ENCODE results near the gene CPLX3. TPM values are rescaled to one million over a fixed set of nuclear protein-coding genes. Genes with fewer than 3 reads are reported as not detected.
A peak's percentile ranks its signal among the peaks of the same experiment; 100 is the strongest.

The CPLX3 gene
- total and polyA plus RNA-seq, 5 donors from 2014 or later: 0.35 TPM; not detected in 4

DNA sequence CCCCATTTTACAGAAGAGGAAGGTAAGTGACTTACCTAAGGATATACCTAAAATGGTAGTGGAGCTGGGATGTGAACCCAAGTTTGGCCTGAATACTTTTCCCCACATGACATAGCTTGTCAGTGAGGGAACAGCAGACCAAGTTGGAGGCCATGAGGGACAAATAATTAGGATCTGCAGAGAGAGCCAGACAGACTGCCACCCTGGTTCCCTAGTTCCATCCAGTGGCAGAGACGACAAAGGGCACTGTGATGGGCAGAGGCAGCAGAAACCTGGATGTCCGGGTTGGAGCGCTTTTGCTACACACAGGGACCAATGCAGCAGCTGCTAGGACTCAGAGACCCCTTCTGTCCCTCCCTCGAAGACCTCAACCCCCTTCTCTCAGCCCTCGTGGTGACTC, 1.2 kb downstream of the CPLX3 start:
- no peak overlapping the region for H3K4me3 Mint-ChIP-seq

DNA sequence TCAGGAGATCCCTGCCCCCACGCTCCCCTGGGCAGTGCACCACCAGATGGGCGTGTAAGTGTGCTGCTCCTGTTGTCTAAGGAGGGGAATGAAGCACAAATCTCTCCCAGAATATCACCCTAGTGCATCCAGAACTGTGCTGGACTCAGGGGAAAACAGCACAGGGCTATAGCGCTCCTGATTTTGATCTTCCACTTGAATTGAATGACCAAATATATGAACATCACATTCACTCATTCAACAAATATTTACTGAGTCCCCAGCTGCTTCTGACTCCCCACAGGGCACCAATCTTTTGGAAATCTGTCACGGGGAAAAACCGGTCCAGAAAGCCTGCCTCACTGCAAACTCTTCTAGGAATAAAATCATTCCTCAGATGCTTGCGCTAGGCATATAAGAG, 2.4 kb downstream of the CPLX3 start:
- no peak overlapping the region for H3K27ac ChIP-seq (ENCODE audit: insufficient read depth, low read length, poor library complexity, severe bottlenecking)
- Mint-ChIP-seq H3K4me1 (peaks cover 0 to 9% (median 3%) of the 10 kb centered on the region in 4 donors), H3K27ac (no peak overlapping the region), H3K36me3 (no peaks in the 10 kb centered on the region), H3K27me3 (peaks cover 16% of the 10 kb centered on the region), H3K4me3 (no peak overlapping the region), H3K9me3 (peaks cover 0 to 2% (median 0%) of the 10 kb centered on the region in 7 donors)
- no peak for DNase-seq
- H3K9me3 ChIP-seq (ENCODE audit: control insufficient read depth in 2 of 2, low read length in 2 of 2): no peaks in the 10 kb centered on the region
- H3K4me1 ChIP-seq (ENCODE audit: control insufficient read depth, insufficient read depth, low read length, poor library complexity, severe bottlenecking): no peaks in the 10 kb centered on the region
- H3K27me3 ChIP-seq (ENCODE audit: control insufficient read depth, insufficient read depth, low read length): peaks cover 3% of the 10 kb centered on the region
- no peak for ATAC-seq (ENCODE audit: low read depth in 2 of 2)
- H3K36me3 ChIP-seq (ENCODE audit: control insufficient read depth, insufficient read depth, low read length): no peaks in the 10 kb centered on the region
- no peak overlapping the region for H3K4me3 ChIP-seq (ENCODE audit: low read depth, low read length)

More for the DNA sequence above, 1.2 kb downstream of the CPLX3 start:
- ATAC-seq (ENCODE audit: low read depth in 2 of 2) (no peak), DNase-seq (no peak)
- Histone ChIP-seq H3K27ac (ENCODE audit: insufficient read depth, low read length, poor library complexity, severe bottlenecking) (no peak overlapping the region), H3K4me3 (ENCODE audit: low read depth, low read length) (no peak overlapping the region), H3K4me1 (ENCODE audit: control insufficient read depth, insufficient read depth, low read length, poor library complexity, severe bottlenecking) (no peaks in the 10 kb centered on the region), H3K36me3 (ENCODE audit: control insufficient read depth, insufficient read depth, low read length) (no peaks in the 10 kb centered on the region), H3K27me3 (ENCODE audit: control insufficient read depth, insufficient read depth, low read length) (peaks cover 3% of the 10 kb centered on the region), H3K9me3 (ENCODE audit: control insufficient read depth in 2 of 2, low read length in 2 of 2) (no peaks in the 10 kb centered on the region)
- H3K27ac Mint-ChIP-seq: no peak overlapping the region
- peaks cover 0 to 9% (median 0%) of the 10 kb centered on the region in 4 donors for H3K4me1 Mint-ChIP-seq
- H3K27me3 Mint-ChIP-seq: peaks cover 16% of the 10 kb centered on the region
- H3K9me3 Mint-ChIP-seq: peaks cover 0 to 2% (median 0%) of the 10 kb centered on the region in 7 donors
- no peaks in the 10 kb centered on the region for H3K36me3 Mint-ChIP-seq

DNA sequence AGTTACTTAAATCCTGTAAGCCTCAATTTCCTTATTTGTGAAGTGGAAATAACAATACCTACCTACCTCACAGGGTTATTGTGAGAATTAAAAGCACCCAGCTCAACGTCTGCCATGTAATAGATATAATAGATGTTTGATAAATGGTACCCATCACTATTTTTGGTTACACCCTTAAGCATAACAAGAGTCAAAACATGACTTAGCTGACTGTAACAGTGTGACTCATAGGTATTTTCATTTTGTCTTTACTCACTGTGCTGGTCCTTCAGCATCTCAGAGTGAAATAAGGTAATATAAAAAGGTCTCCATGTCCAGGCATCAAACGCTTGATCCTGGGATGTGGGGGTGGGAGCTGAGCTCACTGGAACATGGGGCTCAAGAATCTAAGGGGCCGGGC, 3.1 kb downstream of the CPLX3 start:
- Histone ChIP-seq H3K27me3 (ENCODE audit: control insufficient read depth, insufficient read depth, low read length) (peaks cover 3% of the 10 kb centered on the region), H3K36me3 (ENCODE audit: control insufficient read depth, insufficient read depth, low read length) (no peaks in the 10 kb centered on the region), H3K4me1 (ENCODE audit: control insufficient read depth, insufficient read depth, low read length, poor library complexity, severe bottlenecking) (no peaks in the 10 kb centered on the region), H3K9me3 (ENCODE audit: control insufficient read depth in 2 of 2, low read length in 2 of 2) (no peaks in the 10 kb centered on the region), H3K27ac (ENCODE audit: insufficient read depth, low read length, poor library complexity, severe bottlenecking) (no peak overlapping the region), H3K4me3 (ENCODE audit: low read depth, low read length) (no peak overlapping the region)
- Mint-ChIP-seq H3K36me3 (no peaks in the 10 kb centered on the region), H3K27me3 (peaks cover 14% of the 10 kb centered on the region), H3K4me3 (no peak overlapping the region), H3K9me3 (peaks cover 0 to 2% (median 0%) of the 10 kb centered on the region in 7 donors), H3K4me1 (peaks cover 0 to 9% (median 3%) of the 10 kb centered on the region in 4 donors), H3K27ac (no peak overlapping the region)
- DNase-seq: peak in 1 of 3 donors; percentile 43
- ATAC-seq (ENCODE audit: low read depth in 2 of 2): peak in 1 of 2 donors; percentile 44

DNA sequence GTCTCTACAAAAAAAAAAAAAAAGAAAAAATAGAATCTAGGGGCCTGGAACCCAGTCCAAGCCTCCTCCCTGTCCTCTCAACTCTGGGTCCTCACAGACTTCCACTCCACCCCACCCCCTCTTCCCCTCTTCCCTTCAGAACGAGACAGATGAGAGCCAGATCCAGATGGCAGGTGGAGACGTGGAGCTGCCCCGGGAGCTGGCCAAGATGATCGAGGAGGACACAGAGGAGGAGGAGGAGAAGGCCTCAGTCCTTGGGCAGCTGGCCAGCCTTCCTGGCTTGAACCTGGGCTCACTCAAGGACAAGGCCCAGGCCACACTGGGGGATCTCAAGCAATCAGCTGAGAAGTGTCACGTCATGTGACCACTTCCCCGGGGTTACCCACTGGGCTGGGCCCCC, 3.6 kb downstream of the CPLX3 start:
- no peaks in the 10 kb centered on the region for H3K36me3 Mint-ChIP-seq
- Histone ChIP-seq H3K27ac (ENCODE audit: insufficient read depth, low read length, poor library complexity, severe bottlenecking) (no peak overlapping the region), H3K9me3 (ENCODE audit: control insufficient read depth in 2 of 2, low read length in 2 of 2) (no peaks in the 10 kb centered on the region), H3K36me3 (ENCODE audit: control insufficient read depth, insufficient read depth, low read length) (no peaks in the 10 kb centered on the region), H3K4me3 (ENCODE audit: low read depth, low read length) (no peak overlapping the region), H3K4me1 (ENCODE audit: control insufficient read depth, insufficient read depth, low read length, poor library complexity, severe bottlenecking) (no peaks in the 10 kb centered on the region), H3K27me3 (ENCODE audit: control insufficient read depth, insufficient read depth, low read length) (peaks cover 3% of the 10 kb centered on the region)
- peaks cover 0 to 2% (median 0%) of the 10 kb centered on the region in 7 donors for H3K9me3 Mint-ChIP-seq
- ATAC-seq (ENCODE audit: low read depth in 2 of 2) (no peak), DNase-seq (no peak)
- H3K27me3 Mint-ChIP-seq: peaks cover 9% of the 10 kb centered on the region
- peaks cover 0 to 5% (median 3%) of the 10 kb centered on the region in 4 donors for H3K4me1 Mint-ChIP-seq
- H3K27ac Mint-ChIP-seq: no peak overlapping the region
- H3K4me3 Mint-ChIP-seq: no peak overlapping the region

DNA sequence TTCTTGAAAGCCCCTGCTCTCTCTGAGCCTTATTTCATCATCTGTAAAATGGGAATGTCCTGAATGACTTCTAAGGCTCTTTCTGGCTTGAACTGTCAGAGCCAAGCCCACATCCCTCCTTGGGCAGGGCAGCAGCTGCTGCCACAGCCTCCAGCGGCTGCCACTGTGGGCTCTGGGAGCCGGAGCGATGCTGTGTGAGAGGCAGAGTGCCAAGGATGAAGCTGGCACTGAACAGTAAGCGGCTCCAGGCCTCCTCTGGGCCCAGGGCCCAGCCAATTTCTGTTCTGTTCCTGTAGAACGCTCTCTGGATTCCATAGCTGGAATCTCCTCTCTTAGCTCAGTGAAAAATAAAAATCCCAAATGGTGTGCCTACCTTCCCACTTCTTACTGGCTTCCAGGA, 4.4 kb downstream of the CPLX3 start:
- H3K4me1 Mint-ChIP-seq: peaks cover 0 to 5% (median 3%) of the 10 kb centered on the region in 4 donors
- H3K27ac Mint-ChIP-seq: no peak overlapping the region
- no peak overlapping the region for H3K4me3 Mint-ChIP-seq
- H3K27me3 Mint-ChIP-seq: peaks cover 8% of the 10 kb centered on the region
- Histone ChIP-seq H3K27me3 (ENCODE audit: control insufficient read depth, insufficient read depth, low read length) (peaks cover 3% of the 10 kb centered on the region), H3K9me3 (ENCODE audit: control insufficient read depth in 2 of 2, low read length in 2 of 2) (no peaks in the 10 kb centered on the region), H3K36me3 (ENCODE audit: control insufficient read depth, insufficient read depth, low read length) (no peaks in the 10 kb centered on the region), H3K27ac (ENCODE audit: insufficient read depth, low read length, poor library complexity, severe bottlenecking) (no peak overlapping the region), H3K4me1 (ENCODE audit: control insufficient read depth, insufficient read depth, low read length, poor library complexity, severe bottlenecking) (no peaks in the 10 kb centered on the region), H3K4me3 (ENCODE audit: low read depth, low read length) (no peak overlapping the region)
- H3K36me3 Mint-ChIP-seq: no peaks in the 10 kb centered on the region
- no peak for ATAC-seq (ENCODE audit: low read depth in 2 of 2)
- DNase-seq: no peak
- H3K9me3 Mint-ChIP-seq: peaks cover 0 to 2% (median 0%) of the 10 kb centered on the region in 7 donors

DNA sequence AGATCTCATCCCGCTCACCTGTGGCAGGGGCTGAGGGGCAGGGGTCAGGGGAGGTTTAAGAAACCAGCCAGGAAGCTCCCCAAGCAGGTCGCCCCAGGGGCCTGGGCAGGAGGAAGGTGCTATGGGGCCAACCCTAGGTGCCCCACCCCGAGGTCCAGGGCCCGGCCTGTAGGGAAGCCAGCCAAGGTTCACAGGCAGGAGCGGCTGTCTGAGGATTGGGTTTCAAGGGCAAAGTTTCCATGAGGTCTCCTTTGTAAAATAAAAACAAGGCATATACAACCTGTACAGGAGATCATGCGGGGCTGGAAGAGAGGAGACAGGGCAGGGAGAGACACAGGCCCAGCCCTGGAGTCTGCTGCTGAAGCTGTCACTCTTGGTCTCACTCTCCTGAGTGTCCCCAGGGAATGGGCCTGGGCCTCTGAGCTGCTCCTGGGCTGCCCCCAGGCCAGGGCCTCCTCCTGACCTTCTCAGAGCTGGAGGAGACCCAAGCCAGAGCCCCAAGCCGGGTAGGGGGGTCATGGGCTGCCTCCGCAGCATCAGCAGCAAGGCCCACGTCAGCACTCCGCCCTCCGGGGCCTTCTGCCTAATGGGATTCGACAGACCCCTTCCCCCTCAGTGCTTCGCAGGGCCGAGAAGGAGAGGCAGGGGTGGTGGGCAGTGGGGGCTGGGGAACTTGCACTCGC, 5.5 kb downstream of the CPLX3 start:
- H3K36me3 Mint-ChIP-seq: no peaks in the 10 kb centered on the region
- H3K27ac ChIP-seq (ENCODE audit: insufficient read depth, low read length, poor library complexity, severe bottlenecking): no peak overlapping the region
- peaks cover 0 to 6% (median 4%) of the 10 kb centered on the region in 4 donors for H3K4me1 Mint-ChIP-seq
- no peaks in the 10 kb centered on the region for H3K9me3 Mint-ChIP-seq
- no peak overlapping the region for H3K27ac Mint-ChIP-seq
- H3K27me3 Mint-ChIP-seq: peaks cover 3% of the 10 kb centered on the region
- H3K4me3 Mint-ChIP-seq: peak overlapping the region in 1 of 4 donors; percentile 58
- no peaks in the 10 kb centered on the region for H3K4me1 ChIP-seq (ENCODE audit: control insufficient read depth, insufficient read depth, low read length, poor library complexity, severe bottlenecking)
- no peaks in the 10 kb centered on the region for H3K36me3 ChIP-seq (ENCODE audit: control insufficient read depth, insufficient read depth, low read length)
- DNase-seq (no peak), ATAC-seq (ENCODE audit: low read depth in 2 of 2) (no peak)
- no peak overlapping the region for H3K4me3 ChIP-seq (ENCODE audit: low read depth, low read length)
- H3K27me3 ChIP-seq (ENCODE audit: control insufficient read depth, insufficient read depth, low read length): peaks cover 3% of the 10 kb centered on the region
- H3K9me3 ChIP-seq (ENCODE audit: control insufficient read depth in 2 of 2, low read length in 2 of 2): no peaks in the 10 kb centered on the region

DNA sequence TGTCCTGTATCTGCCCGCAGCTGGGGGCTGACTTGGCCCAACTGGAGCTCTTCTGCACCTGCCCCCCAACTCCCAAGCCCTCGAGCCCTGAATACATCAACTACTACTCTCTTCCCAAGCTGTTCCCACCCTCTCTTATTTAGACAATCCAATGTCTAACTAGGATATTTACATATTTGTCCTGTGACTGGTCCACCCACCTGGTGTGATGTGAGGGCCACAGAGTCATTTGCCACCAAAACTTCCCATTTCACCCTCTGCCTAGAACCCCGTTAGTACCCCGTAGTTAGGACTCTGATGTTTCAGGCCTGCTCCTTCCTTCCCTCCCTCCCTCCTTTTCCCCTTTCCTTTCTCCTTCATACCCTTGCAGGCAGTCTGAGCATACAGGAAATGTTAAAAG, 6.4 kb downstream of the CPLX3 start:
- no peak overlapping the region for H3K27ac Mint-ChIP-seq
- H3K9me3 ChIP-seq (ENCODE audit: control insufficient read depth in 2 of 2, low read length in 2 of 2): no peaks in the 10 kb centered on the region
- H3K4me1 Mint-ChIP-seq: peaks cover 0 to 5% (median 3%) of the 10 kb centered on the region in 4 donors
- ATAC-seq (ENCODE audit: low read depth in 2 of 2): no peak
- H3K36me3 ChIP-seq (ENCODE audit: control insufficient read depth, insufficient read depth, low read length): no peaks in the 10 kb centered on the region
- H3K4me1 ChIP-seq (ENCODE audit: control insufficient read depth, insufficient read depth, low read length, poor library complexity, severe bottlenecking): no peaks in the 10 kb centered on the region
- no peaks in the 10 kb centered on the region for H3K27me3 Mint-ChIP-seq
- H3K27me3 ChIP-seq (ENCODE audit: control insufficient read depth, insufficient read depth, low read length): no peaks in the 10 kb centered on the region
- H3K36me3 Mint-ChIP-seq: no peaks in the 10 kb centered on the region
- DNase-seq: no peak
- no peak overlapping the region for H3K27ac ChIP-seq (ENCODE audit: insufficient read depth, low read length, poor library complexity, severe bottlenecking)
- no peak overlapping the region for H3K4me3 ChIP-seq (ENCODE audit: low read depth, low read length)
- H3K9me3 Mint-ChIP-seq: no peaks in the 10 kb centered on the region
- peak overlapping the region in 1 of 4 donors; percentile 44 for H3K4me3 Mint-ChIP-seq
